CD14-positive monocyte (primary cell): ENCODE results near the gene ELAVL1. TPM values are rescaled to one million over a fixed set of nuclear protein-coding genes. Genes with fewer than 3 reads are reported as not detected.
A peak's percentile ranks its signal among the peaks of the same experiment; 100 is the strongest.

Experiments used
- DNase-seq, 3 donors: peaks; one replicate each; pipeline ENCODE4 v3.0.0-alpha.2; 2011 to 2022
- H2AFZ ChIP-seq: 2 replicates; pipeline ENCODE4 v1.6.0; 2012; ENCODE audit warnings: mild to moderate bottlenecking, low read depth, low read length, inconsistent platforms; ENCODE audit not compliant: insufficient read depth, poor library complexity, severe bottlenecking
- H3K27ac ChIP-seq, 2 donors: 1 replicate in 1 of 2; 2 replicates in 1 of 2; pipeline ENCODE4 v1.5.1; 2012 to 2013; ENCODE audit warnings: low read length in 2 of 2, control low read depth in 1 of 2, inconsistent platforms in 1 of 2, low read depth in 1 of 2, mild to moderate bottlenecking in 1 of 2
- H3K27me3 ChIP-seq, 2 donors: one replicate each; pipeline versions ENCODE4 v1.6.0 to v1.6.1; 2011 to 2013; ENCODE audit warnings: low read length in 2 of 2; ENCODE audit not compliant: control insufficient read depth in 2 of 2, insufficient read depth in 2 of 2
- H3K36me3 ChIP-seq, 2 donors: replicated peaks in 1 of 2; 1 replicate in 1 of 2; 2 replicates in 1 of 2; pipeline versions ENCODE4 v1.5.1 to v1.6.1; 2012 to 2013; ENCODE audit warnings: low read length in 2 of 2, control low read depth in 1 of 2, inconsistent platforms in 1 of 2, mild to moderate bottlenecking in 1 of 2; ENCODE audit not compliant: insufficient read depth in 2 of 2, control insufficient read depth in 1 of 2
- H3K4me1 ChIP-seq, 2 donors: 1 replicate in 1 of 2; 2 replicates in 1 of 2; pipeline versions ENCODE4 v1.5.1 to v1.6.1; 2012 to 2013; ENCODE audit warnings: low read length in 2 of 2, control low read depth in 1 of 2, inconsistent platforms in 1 of 2, mild to moderate bottlenecking in 1 of 2, moderate library complexity in 1 of 2; ENCODE audit not compliant: insufficient read depth in 2 of 2, control insufficient read depth in 1 of 2
- H3K4me2 ChIP-seq: replicated peaks from 2 replicates; pipeline ENCODE3; 2012; ENCODE audit warnings: low read length, moderate library complexity, mild to moderate bottlenecking; ENCODE audit not compliant: poor library complexity, severe bottlenecking; ENCODE audit errors: extremely low read depth
- H3K4me3 ChIP-seq, 3 experiments: fragments of 200-600 bp in 1 of 3; sonication (generic) in 1 of 3; replicated peaks in 1 of 3; 1 replicate in 2 of 3; 2 replicates in 1 of 3; pipeline ENCODE4 v1.5.1; 2011 to 2013; ENCODE audit warnings: low read length in 3 of 3, mild to moderate bottlenecking in 3 of 3, control low read depth in 2 of 3, low read depth in 2 of 3, inconsistent platforms in 1 of 3, moderate library complexity in 1 of 3
- H3K79me2 ChIP-seq: 2 replicates; pipeline ENCODE4 v1.6.0; 2012; ENCODE audit warnings: mild to moderate bottlenecking, control low read depth, inconsistent platforms, low read length, moderate library complexity; ENCODE audit not compliant: insufficient read depth
- H3K9ac ChIP-seq: 2 replicates; pipeline ENCODE4 v1.6.0; 2017; ENCODE audit warnings: low read length, mild to moderate bottlenecking; ENCODE audit not compliant: insufficient read depth, poor library complexity, severe bottlenecking
- H3K9me3 ChIP-seq, 2 donors: replicated peaks in 1 of 2; 1 replicate in 1 of 2; 2 replicates in 1 of 2; pipeline versions ENCODE4 v1.5.1 to v1.6.1; 2012 to 2013; ENCODE audit warnings: low read length in 2 of 2, control low read depth in 1 of 2; ENCODE audit not compliant: control insufficient read depth in 1 of 2, insufficient read depth in 1 of 2
- H4K20me1 ChIP-seq: 2 replicates; pipeline ENCODE4 v1.6.0; 2012; ENCODE audit warnings: mild to moderate bottlenecking, low read length, control low read depth, moderate library complexity; ENCODE audit not compliant: insufficient read depth
- H3K27ac Mint-ChIP-seq, 7 donors: one replicate each; pipeline ENCODE4 v1.8.0; 2020; ENCODE audit warnings: mild to moderate bottlenecking in 7 of 7, mixed read lengths in 7 of 7, moderate library complexity in 6 of 7, inconsistent platforms in 2 of 7
- H3K27me3 Mint-ChIP-seq, 3 donors: one replicate each; pipeline ENCODE4 v1.8.0; 2021 to 2022; ENCODE audit warnings: low read depth in 3 of 3, mild to moderate bottlenecking in 3 of 3, mixed read lengths in 3 of 3, moderate library complexity in 3 of 3, inconsistent platforms in 1 of 3
- H3K36me3 Mint-ChIP-seq, 2 donors: one replicate each; pipeline ENCODE4 v1.8.0; 2020; ENCODE audit warnings: mixed read lengths in 2 of 2, inconsistent platforms in 1 of 2, mild to moderate bottlenecking in 1 of 2
- H3K4me1 Mint-ChIP-seq: one replicate; pipeline ENCODE4 v1.8.0; 2020; ENCODE audit warnings: mild to moderate bottlenecking, mixed read lengths
- H3K4me3 Mint-ChIP-seq, 2 donors: one replicate each; pipeline ENCODE4 v1.8.0; 2020; ENCODE audit warnings: mild to moderate bottlenecking in 2 of 2, mixed read lengths in 2 of 2, moderate library complexity in 1 of 2
- H3K9me3 Mint-ChIP-seq, 7 donors: one replicate each; pipeline ENCODE4 v1.8.0; 2020 to 2022; ENCODE audit warnings: mixed read lengths in 7 of 7, mild to moderate bottlenecking in 6 of 7, moderate library complexity in 6 of 7, inconsistent platforms in 2 of 7
- CTCF ChIP-seq: fragments of 200-600 bp; IDR thresholded peaks from one replicate; pipeline ENCODE4 v1.8.0; 2022; ENCODE audit warnings: antibody characterized with exemption, mild to moderate bottlenecking
- WGBS: methylation state at CpG from one replicate; pipeline ENCODE4 v1.1.5; 2013; ENCODE audit warnings: missing lambda C conversion rate; ENCODE audit not compliant: insufficient coverage; 5-methylcytosine and 5-hydroxymethylcytosine counted together
- intact Hi-C, 2 donors: fragments of 100-400 bp; cut with micrococcal nuclease; formaldehyde crosslinking; loops; one replicate each; pipeline versions ENCODE4 v1.15.0 to v1.15.1; 2023
- polyA plus RNA-seq, 3 donors: library from polyadenylated mRNA; depleted of rRNA in 1 of 3; unstranded in 2 of 3; stranded (reverse) in 1 of 3; fragments of 300-500 nt in 2 of 3; fragments of >200 nt in 1 of 3; fragmentation: Illumina TruSeq in 2 of 3; gene quantifications; 1 replicate in 2 of 3; 2 replicates in 1 of 3; pipeline ENCODE4 v1.2.3, GENCODE V29; 2012 to 2021

The ELAVL1 gene
- polyA plus RNA-seq, 3 donors, result 25.1 to 31.1 (median 30.7) TPM

GRCh38 chr19:7979011-7979410 lies 26.4 kb downstream of the ELAVL1 start:
- no peaks in the 10 kb centered on the region for H3K9me3 Mint-ChIP-seq
- Histone ChIP-seq H3K27ac (no peak overlapping the region), H3K9ac (no peak overlapping the region), H2AFZ (no peak overlapping the region), H3K27me3 (no peaks in the 10 kb centered on the region), H3K36me3 (peaks cover 74 to 97% of the 10 kb centered on the region in 2 donors), H4K20me1 (peaks cover 47% of the 10 kb centered on the region), H3K4me3 (no peak overlapping the region), H3K79me2 (peaks cover 6% of the 10 kb centered on the region), H3K4me2 (no peak overlapping the region), H3K9me3 (no peaks in the 10 kb centered on the region), H3K4me1 (no peaks in the 10 kb centered on the region)
- no peak for DNase-seq
- TF ChIP-seq CTCF, result no peak
- H3K36me3 Mint-ChIP-seq, result peaks cover 69 to 87% of the 10 kb centered on the region in 2 donors
- WGBS, result 100% methylated on average over 8 of the region's 10 CpGs
- no peaks in the 10 kb centered on the region for H3K4me1 Mint-ChIP-seq
- H3K27me3 Mint-ChIP-seq, result peaks cover 0 to 1% (median 0%) of the 10 kb centered on the region in 3 donors
- intact Hi-C loops, result no loop called here
- H3K27ac Mint-ChIP-seq, result peak overlapping the region in 2 of 7 donors; percentile 17 to 19
- no peak overlapping the region for H3K4me3 Mint-ChIP-seq

- H3K9ac ChIP-seq, result no peak overlapping the region
These were observed 27.1 kb downstream of the ELAVL1 start for GRCh38 chr19:7978179-7978825.

More at GRCh38 chr19:7978179-7978825, 27.1 kb downstream of the ELAVL1 start:
- Histone ChIP-seq H4K20me1 (peaks cover 40% of the 10 kb centered on the region), H3K79me2 (no peaks in the 10 kb centered on the region), H2AFZ (no peak overlapping the region), H3K27ac (no peak overlapping the region), H3K4me1 (no peaks in the 10 kb centered on the region), H3K27me3 (no peaks in the 10 kb centered on the region), H3K4me3 (no peak overlapping the region), H3K36me3 (peaks cover 76 to 97% of the 10 kb centered on the region in 2 donors), H3K4me2 (no peak overlapping the region), H3K9me3 (no peaks in the 10 kb centered on the region)
- H3K36me3 Mint-ChIP-seq, result peaks cover 72 to 87% of the 10 kb centered on the region in 2 donors
- 95% methylated on average over 11 of the region's 12 CpGs for WGBS
- TF ChIP-seq CTCF, result no peak
- H3K4me3 Mint-ChIP-seq, result no peak overlapping the region
- H3K27me3 Mint-ChIP-seq, result peaks cover 0 to 1% (median 0%) of the 10 kb centered on the region in 3 donors
- H3K27ac Mint-ChIP-seq, result peak overlapping the region in 5 of 7 donors; percentile 17 to 70 (median 61)
- no peaks in the 10 kb centered on the region for H3K4me1 Mint-ChIP-seq
- intact Hi-C loops, result no loop called here
- no peaks in the 10 kb centered on the region for H3K9me3 Mint-ChIP-seq
- DNase-seq, result no peak
